ENCODE measurements around the gene PTGR3. TPM values are rescaled to one million over a fixed set of nuclear protein-coding genes. Genes with fewer than 3 reads are reported as not detected.

The PTGR3 gene
- total RNA-seq: 18.6 and 30.0 TPM in 2 replicates

DNA sequence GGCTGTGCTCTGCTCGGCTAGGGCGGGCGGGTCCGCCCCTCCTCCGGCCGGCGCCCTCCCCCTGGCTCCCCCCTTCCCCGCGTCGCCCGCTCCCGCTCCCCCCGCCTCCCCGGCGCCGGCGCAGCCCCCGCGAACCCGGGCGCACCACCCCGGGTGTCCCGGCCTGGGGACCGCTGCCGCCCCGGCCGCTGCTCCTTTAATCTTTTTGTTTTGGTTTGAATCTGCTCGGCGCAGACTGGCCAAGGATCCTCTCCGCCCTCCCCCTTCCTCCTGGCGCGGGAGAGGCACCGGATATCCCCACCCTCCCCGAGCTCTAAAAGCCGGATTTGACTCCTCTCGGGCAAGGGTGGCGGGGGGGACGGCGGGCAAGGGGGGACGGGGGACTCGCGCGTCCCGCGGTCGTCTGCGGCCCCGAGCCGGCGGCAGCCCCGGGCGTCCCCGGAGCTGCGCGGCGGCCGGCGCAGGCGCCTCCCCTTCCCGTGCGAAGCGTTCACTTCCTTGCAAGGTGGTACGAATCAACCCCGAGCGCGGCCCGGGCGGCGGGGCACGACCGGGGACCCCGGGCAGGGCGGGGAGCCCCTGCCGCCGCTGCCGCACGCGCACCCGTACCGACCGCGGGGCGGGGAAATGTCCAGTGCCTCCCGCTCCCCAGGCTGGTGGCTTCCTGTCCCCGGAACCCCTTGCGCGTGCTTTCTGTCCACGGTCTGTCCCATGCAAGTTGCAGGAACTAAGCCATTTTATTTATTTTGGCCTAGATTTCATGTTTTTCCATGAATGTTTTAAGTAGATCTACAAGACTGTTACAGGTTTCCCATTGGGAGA lies at the start of gene PTGR3:
PTGR3 (minus strand) TSS at position 11 of the 822 bp plus-strand sequence. CDS start 81 bp downstream, outside the sequence.

DNA sequence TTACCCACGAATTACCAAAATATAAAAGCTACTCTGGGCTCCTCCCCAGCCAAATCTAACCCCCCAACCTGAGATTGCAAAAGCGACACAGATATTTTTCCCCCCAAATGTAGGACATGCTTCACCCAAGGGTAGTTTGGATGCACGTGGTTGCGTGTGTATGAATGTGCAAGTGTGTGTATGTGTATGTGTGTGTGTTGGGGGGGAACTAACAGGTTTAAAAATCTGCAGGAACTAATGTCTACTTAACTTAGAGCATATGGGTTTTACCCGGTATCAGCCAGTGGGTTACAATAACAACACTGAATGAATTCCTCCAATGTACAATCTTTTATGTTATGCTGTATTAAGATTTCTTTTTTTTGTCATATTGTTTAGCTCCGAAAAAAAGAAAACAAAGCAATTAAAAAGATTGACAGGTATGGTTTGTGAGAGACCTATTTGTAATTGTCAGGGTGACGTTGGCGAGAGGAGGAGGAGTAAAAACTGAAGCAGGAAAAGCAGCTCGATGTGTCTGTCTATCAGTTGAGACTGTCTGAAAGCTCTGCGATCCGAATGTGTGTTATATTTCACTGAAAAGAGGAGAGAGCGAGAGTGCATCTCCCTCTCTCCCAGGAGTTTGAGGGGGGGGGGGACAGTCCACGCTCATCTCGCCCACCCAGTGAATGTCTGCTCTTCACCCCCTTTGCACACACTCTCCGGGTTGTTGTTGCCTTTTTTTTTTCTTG lies 1.5 kb upstream of the PTGR3 start, which contains the start of gene TSHZ1:
TSHZ1 (plus strand) TSS at position 524 of the 728 bp plus-strand sequence. CDS start 1,080 bp downstream, outside the sequence.

Other genes starting within 250 kb of the PTGR3 start
- gene TSHZ1, start 1.7 kb upstream of the PTGR3 start, total RNA-seq: 3.6 and 5.0 TPM in 2 replicates
- gene SMIM21, start 218.6 kb upstream of the PTGR3 start, total RNA-seq: not detected in 2 replicates